ENCODE results near the gene TTC21A. TPM values are rescaled to one million over a fixed set of nuclear protein-coding genes. Genes with fewer than 3 reads are reported as not detected.

The TTC21A gene
- total and polyA plus RNA-seq, 10 of the 15 experiments (the other 5 are each of a cell fraction or from before 2014, with no cell fraction given): 0.62 to 3.2 (median 1.2) TPM

GRCh38 chr3:39100500-39100886 lies 7.0 kb upstream of the TTC21A start:
- Histone ChIP-seq H4K20me1 (ENCODE audit: control insufficient read depth, insufficient read depth) (no peaks in the 10 kb centered on the region), H3K4me2 (ENCODE audit: control insufficient read depth, insufficient read depth) (no peak overlapping the region), H3K27ac (ENCODE audit: control insufficient read depth, insufficient read depth) (no peak overlapping the region), H3K9ac (ENCODE audit: control insufficient read depth, insufficient read depth, low read length) (no peak overlapping the region), H3K36me3 (ENCODE audit: control insufficient read depth in 2 of 2, insufficient read depth in 2 of 2, low read length in 1 of 2) (peaks cover 13 to 32% of the 10 kb centered on the region in 2 experiments; a peak in 3 of 4 replicates), H2AFZ (ENCODE audit: control insufficient read depth, low read depth, low read length) (no peak overlapping the region), H3K4me3 (no peak overlapping the region), H3K79me2 (ENCODE audit: control insufficient read depth, insufficient read depth, low read length) (no peaks in the 10 kb centered on the region), H3K9me3 (replicated peaks; ENCODE audit: control insufficient read depth, insufficient read depth, low read length) (no peaks in the 10 kb centered on the region), H3K27me3 (replicated peaks in 1 of 2; ENCODE audit: control insufficient read depth in 2 of 2, insufficient read depth in 2 of 2, low read length in 1 of 2) (no peaks in the 10 kb centered on the region), H3K4me1 (ENCODE audit: control insufficient read depth, insufficient read depth, low read length) (no peaks in the 10 kb centered on the region; the same call in 1 of the 2 replicates)
- CTCF ChIA-PET: interaction anchor here (1.0 to 3.4 kb wide), 3 partner anchors 49 to 195 kb away, joined by 3 to 33 read pairs (median 5); no protein-coding TSS in a partner anchor
- no peak for TF ChIP-seq PAX8 (IDR thresholded peaks at IDR 0.05)
- TF ChIP-seq NR2C1 (IDR thresholded peaks at IDR 0.05): no peak
- no peak for TF ChIP-seq BRCA1 (IDR thresholded peaks at IDR 0.05; ENCODE audit: low read depth, low read length)
- POLR2A ChIA-PET: no interaction called here
- FAIRE-seq (no peak), ATAC-seq (no peak), DNase-seq (ENCODE audit: low read depth, low spot score) (no peak)
- RAD21 ChIA-PET (ENCODE audit: unreplicated experiment): interaction anchor here (1.0 to 3.4 kb wide), 4 partner anchors 47 to 188 kb away, joined by 3 to 25 read pairs (median 4); no protein-coding TSS in a partner anchor
- no TSS peak for BruUV-seq (replicated peaks)
- in situ Hi-C loops (cut with MboI): loop anchor here (5.0 kb wide), 1 partner anchor 182 kb away; the partner anchor contains the start of gene CX3CR1
- SMC1A ChIA-PET (ENCODE audit: uncharacterized antibody, unreplicated experiment): interaction anchor here (1.0 to 1.7 kb wide), 2 partner anchors 48 to 189 kb away, joined by 3 to 15 read pairs; no protein-coding TSS in a partner anchor
- WGBS (ENCODE audit: insufficient coverage, insufficient replicate concordance, low lambda C conversion rate, missing lambda C conversion rate): 96% methylated on average over 9 of the region's 9 CpGs
- intact Hi-C loops (cut with micrococcal nuclease; ENCODE audit: unreplicated experiment): loop anchor here (2.0 kb wide), 2 partner anchors 80 to 278 kb away; no protein-coding TSS in a partner anchor

- peaks cover 5% of the 10 kb centered on the region for H3K4me1 ChIP-seq (ENCODE audit: control insufficient read depth, insufficient read depth, low read length)
- peaks cover 7 to 32% of the 10 kb centered on the region in 2 experiments; a peak in 3 of 4 replicates for H3K36me3 ChIP-seq (ENCODE audit: control insufficient read depth in 2 of 2, insufficient read depth in 2 of 2, low read length in 1 of 2)
- no peak overlapping the region for H3K9ac ChIP-seq (ENCODE audit: control insufficient read depth, insufficient read depth, low read length)
- in situ Hi-C loops (cut with MboI) (loop anchor here (5.0 kb wide), 1 partner anchor 181 kb away; the partner anchor contains the start of gene CX3CR1), intact Hi-C loops (cut with micrococcal nuclease; ENCODE audit: unreplicated experiment) (loop anchor here (1.0 to 2.0 kb wide), 3 partner anchors 80 to 278 kb away; no protein-coding TSS in a partner anchor)
- H3K4me3 ChIP-seq: no peak overlapping the region
- no peak overlapping the region for H2AFZ ChIP-seq (ENCODE audit: control insufficient read depth, low read depth, low read length)
- ChIA-PET POLR2A (no interaction called here), RAD21 (ENCODE audit: unreplicated experiment) (interaction anchor here (0.6 to 3.4 kb wide), 6 partner anchors 46 to 308 kb away, joined by 3 to 25 read pairs (median 3); no protein-coding TSS in a partner anchor), CTCF (interaction anchor here (0.5 to 3.4 kb wide), 9 partner anchors 25 to 194 kb away, joined by 3 to 33 read pairs (median 3); no protein-coding TSS in a partner anchor), SMC1A (ENCODE audit: uncharacterized antibody, unreplicated experiment) (interaction anchor here (0.9 to 1.7 kb wide), 3 partner anchors 47 to 188 kb away, joined by 3 to 15 read pairs (median 3); no protein-coding TSS in a partner anchor)
- H3K27ac ChIP-seq (ENCODE audit: control insufficient read depth, insufficient read depth): no peak overlapping the region
- BruUV-seq (replicated peaks): no TSS peak
- no peak for DNase-seq (ENCODE audit: low read depth, low spot score)
- 78% methylated on average over 5 of the region's 5 CpGs for WGBS (ENCODE audit: insufficient coverage, insufficient replicate concordance, low lambda C conversion rate, missing lambda C conversion rate)
- H3K9me3 ChIP-seq (replicated peaks; ENCODE audit: control insufficient read depth, insufficient read depth, low read length): no peaks in the 10 kb centered on the region
- H3K4me2 ChIP-seq (ENCODE audit: control insufficient read depth, insufficient read depth): no peak overlapping the region
- FAIRE-seq: no peak
- no peaks in the 10 kb centered on the region for H3K27me3 ChIP-seq (replicated peaks in 1 of 2; ENCODE audit: control insufficient read depth in 2 of 2, insufficient read depth in 2 of 2, low read length in 1 of 2)
- peak; percentile 89 for ATAC-seq
- H4K20me1 ChIP-seq (ENCODE audit: control insufficient read depth, insufficient read depth): no peaks in the 10 kb centered on the region; the same call in 1 of the 2 replicates
- peaks cover 2% of the 10 kb centered on the region for H3K79me2 ChIP-seq (ENCODE audit: control insufficient read depth, insufficient read depth, low read length)
- TF ChIP-seq NBN (IDR thresholded peaks at IDR 0.05) (0 out of 2 replicates have a peak, but pooled peaks have one; percentile 61), PRDM15 (CRISPR knock-in tag; IDR thresholded peaks at IDR 0.05) (no peak), BHLHE40 (IDR thresholded peaks at IDR 0.05; ENCODE audit: borderline replicate concordance in 1 of 2, low read depth in 2 of 2, low read length in 1 of 2) (no peak), SMC3 (IDR thresholded peaks at IDR 0.05; ENCODE audit: borderline replicate concordance, low read length) (peak; percentile 75), RAD21 (IDR thresholded peaks at IDR 0.05; ENCODE audit: insufficient read depth, low read depth, low read length) (peak; percentile 85), E2F4 (IDR thresholded peaks at IDR 0.05; ENCODE audit: low read depth, low read length) (no peak)
Observed at GRCh38 chr3:39101022-39101689, 6.3 kb upstream of the TTC21A start.
